Inferior parietal cortex (tissue), 1 donor: ENCODE measurements around the gene CENPX.
"Not testable (repeated sequence)": the region's sequence is repeated elsewhere in the genome, so short reads cannot be mapped to it uniquely, and the experiment has no call there.

ENCODE experiments used
- DNase-seq: peaks from one replicate; pipeline ENCODE4 v3.0.0-alpha.2; 2016; ENCODE audit errors: extremely low spot score

Gene CENPX

GRCh38 chr17:81998691-81999438 is 23.8 kb downstream of the CENPX start:
- no peak for DNase-seq

GRCh38 chr17:81998212-81998611 is 24.5 kb downstream of the CENPX start:
- DNase-seq, result no peak

GRCh38 chr17:81996757-81997441 is 25.8 kb downstream of the CENPX start:
- DNase-seq, result no peak

- DNase-seq, result no peak
Observed at GRCh38 chr17:81996232-81996756, 26.4 kb downstream of the CENPX start.

- no peak for DNase-seq
Observed at GRCh38 chr17:81995463-81996231, 27.0 kb downstream of the CENPX start.

- DNase-seq, result no peak
Observed at GRCh38 chr17:81994593-81995462, 27.9 kb downstream of the CENPX start.

GRCh38 chr17:81993729-81994592 is 28.7 kb downstream of the CENPX start:
- DNase-seq, result no peak

GRCh38 chr17:81992306-81993102 is 30.2 kb downstream of the CENPX start:
- no peak for DNase-seq

GRCh38 chr17:81991684-81992305 is 30.9 kb downstream of the CENPX start:
- peak; percentile 17 for DNase-seq

- no peak for DNase-seq
Observed at GRCh38 chr17:81990836-81991683, 31.6 kb downstream of the CENPX start.

- DNase-seq, result no peak
Observed at GRCh38 chr17:81987161-81987770, 35.4 kb downstream of the CENPX start.

- no peak for DNase-seq
Observed at GRCh38 chr17:81986606-81987005, 36.1 kb downstream of the CENPX start.

GRCh38 chr17:81984773-81985410 is 37.8 kb downstream of the CENPX start:
- DNase-seq, result no peak

GRCh38 chr17:81983639-81984373 is 38.9 kb downstream of the CENPX start:
- DNase-seq, result no peak

GRCh38 chr17:81983011-81983638 is 39.6 kb downstream of the CENPX start:
- DNase-seq, result no peak

GRCh38 chr17:81981511-81981910 is 41.2 kb downstream of the CENPX start:
- not testable (repeated sequence) for DNase-seq
